HG02973 (cell line): ENCODE data around the gene MASTL.

Source experiments
- ATAC-seq: cut with Tn5 transposase; IDR thresholded peaks from one replicate; pipeline ENCODE4 v1.9.1; 2021; ENCODE audit warnings: moderate library complexity; ENCODE audit not compliant: unreplicated experiment

The MASTL gene

GRCh38 chr10:27225011-27225590 lies 69.9 kb downstream of the MASTL start:
- no peak for ATAC-seq

- ATAC-seq: no peak
Observed at GRCh38 chr10:27225642-27226257, 70.6 kb downstream of the MASTL start.

- ATAC-seq: no peak
Observed at GRCh38 chr10:27230022-27230421, 74.9 kb downstream of the MASTL start.

GRCh38 chr10:27235706-27236105 lies 80.6 kb downstream of the MASTL start:
- ATAC-seq: no peak
